ENCODE measurements around the gene C19orf44. TPM values are rescaled to one million over a fixed set of nuclear protein-coding genes. Genes with fewer than 3 reads are reported as not detected.
A peak's percentile ranks its signal among the peaks of the same experiment; 100 is the strongest.

C19orf44 gene
- total RNA-seq, 6 experiments from 2014 or later = 2.9 to 4.7 (median 3.7) TPM

- peaks cover 12% of the 10 kb centered on the region for H3K36me3 Mint-ChIP-seq (ENCODE audit: low read depth)
- DNase-seq = no peak
- no peak for TF ChIP-seq CTCF (IDR thresholded peaks at IDR 0.05)
- H3K9me3 Mint-ChIP-seq = no peaks in the 10 kb centered on the region
- H3K27me3 Mint-ChIP-seq (ENCODE audit: insufficient read depth) = peaks cover 3% of the 10 kb centered on the region
- H3K4me3 Mint-ChIP-seq = no peak overlapping the region
- no peaks in the 10 kb centered on the region for H3K4me1 Mint-ChIP-seq (ENCODE audit: low read depth)
- no peak overlapping the region for H3K27ac Mint-ChIP-seq
Observed at GRCh38 chr19:16532440-16533234, 36.4 kb downstream of the C19orf44 start.

- no peak for DNase-seq
- peaks cover 31% of the 10 kb centered on the region for H3K36me3 Mint-ChIP-seq (ENCODE audit: low read depth)
- no peaks in the 10 kb centered on the region for H3K9me3 Mint-ChIP-seq
- H3K4me1 Mint-ChIP-seq (ENCODE audit: low read depth) = no peaks in the 10 kb centered on the region
- TF ChIP-seq CTCF (IDR thresholded peaks at IDR 0.05) = no peak
- no peak overlapping the region for H3K4me3 Mint-ChIP-seq
- H3K27me3 Mint-ChIP-seq (ENCODE audit: insufficient read depth) = peaks cover 6% of the 10 kb centered on the region
- no peak overlapping the region for H3K27ac Mint-ChIP-seq
Observed at GRCh38 chr19:16535381-16535780, 39.2 kb downstream of the C19orf44 start.

DNA sequence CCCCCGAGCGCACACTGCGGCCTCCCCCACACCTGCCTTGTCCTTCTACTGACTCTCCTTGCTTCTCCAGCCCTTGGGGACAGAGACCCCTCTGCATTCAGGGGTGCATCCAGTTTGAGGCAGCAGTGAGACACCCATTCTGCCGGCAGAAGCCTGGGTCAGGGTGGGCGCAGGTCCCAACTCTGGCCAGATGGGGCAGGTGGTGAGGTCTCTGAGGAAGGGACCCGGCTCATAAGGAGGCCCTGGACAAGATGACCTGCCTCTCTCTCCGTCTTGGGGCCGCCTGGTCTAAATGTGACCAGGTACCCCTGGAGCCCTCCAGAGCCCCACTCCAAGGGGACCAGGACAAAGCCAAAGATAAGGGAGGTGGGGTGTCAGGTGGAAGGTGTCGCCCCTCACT is 39.9 kb downstream of the C19orf44 start:
- no peak for TF ChIP-seq CTCF (IDR thresholded peaks at IDR 0.05)
- DNase-seq = no peak
- peaks cover 6% of the 10 kb centered on the region for H3K27me3 Mint-ChIP-seq (ENCODE audit: insufficient read depth)
- no peaks in the 10 kb centered on the region for H3K9me3 Mint-ChIP-seq
- no peak overlapping the region for H3K4me3 Mint-ChIP-seq
- peaks cover 4% of the 10 kb centered on the region for H3K4me1 Mint-ChIP-seq (ENCODE audit: low read depth)
- H3K27ac Mint-ChIP-seq = no peak overlapping the region
- peaks cover 33% of the 10 kb centered on the region for H3K36me3 Mint-ChIP-seq (ENCODE audit: low read depth)

DNA sequence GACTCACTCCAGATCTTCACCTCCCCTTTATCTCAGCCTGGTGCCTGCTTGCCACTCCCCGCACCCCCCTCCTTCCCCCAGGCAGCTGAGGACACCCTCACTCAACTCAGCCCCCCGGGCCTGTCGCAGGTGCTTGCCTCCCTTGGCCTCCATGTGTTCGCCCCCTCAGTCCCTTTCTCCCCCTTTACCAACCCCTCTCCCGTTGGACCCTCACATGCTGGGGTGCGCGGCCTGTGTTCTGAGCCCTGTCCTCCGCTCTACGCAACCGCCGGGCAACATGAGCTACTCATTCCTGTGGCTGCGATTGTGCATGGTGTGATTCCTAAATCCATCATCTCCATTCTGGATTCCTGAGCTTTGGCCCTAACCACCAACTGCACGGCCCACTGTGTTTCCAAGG is 40.9 kb downstream of the C19orf44 start:
- H3K9me3 Mint-ChIP-seq = no peaks in the 10 kb centered on the region
- H3K4me1 Mint-ChIP-seq (ENCODE audit: low read depth) = peaks cover 10% of the 10 kb centered on the region
- H3K4me3 Mint-ChIP-seq = no peak overlapping the region
- peaks cover 36% of the 10 kb centered on the region for H3K36me3 Mint-ChIP-seq (ENCODE audit: low read depth)
- peaks cover 6% of the 10 kb centered on the region for H3K27me3 Mint-ChIP-seq (ENCODE audit: insufficient read depth)
- no peak for DNase-seq
- H3K27ac Mint-ChIP-seq = no peak overlapping the region
- no peak for TF ChIP-seq CTCF (IDR thresholded peaks at IDR 0.05)

DNA sequence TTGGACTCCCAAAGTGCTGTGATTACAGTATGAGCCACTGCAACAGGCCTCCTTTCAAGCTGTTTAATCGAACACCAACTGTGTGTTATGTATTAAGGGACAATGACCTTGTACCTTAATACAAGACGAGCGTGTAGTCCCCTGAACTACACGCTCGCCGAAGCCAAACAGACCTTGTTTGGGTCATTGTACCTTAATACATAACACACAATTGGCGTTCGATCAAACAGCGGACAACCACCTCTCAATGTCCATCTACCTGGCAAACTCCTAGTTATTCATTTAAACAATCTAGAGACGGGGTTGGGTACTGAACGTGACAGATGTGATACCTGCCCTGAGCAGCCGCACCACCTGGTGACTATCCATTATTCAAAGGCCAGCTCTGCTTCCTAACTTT is 44.8 kb downstream of the C19orf44 start:
- Mint-ChIP-seq H3K4me1 (ENCODE audit: low read depth) (peaks cover 27% of the 10 kb centered on the region), H3K27ac (peak overlapping the region; percentile 89), H3K36me3 (ENCODE audit: low read depth) (peaks cover 35% of the 10 kb centered on the region), H3K27me3 (ENCODE audit: insufficient read depth) (peaks cover 3% of the 10 kb centered on the region), H3K9me3 (no peaks in the 10 kb centered on the region), H3K4me3 (peak overlapping the region; percentile 98)
- no peak for TF ChIP-seq CTCF (IDR thresholded peaks at IDR 0.05)
- DNase-seq = no peak
